ENCODE results near the gene UBE2J1.

Gene UBE2J1

DNA sequence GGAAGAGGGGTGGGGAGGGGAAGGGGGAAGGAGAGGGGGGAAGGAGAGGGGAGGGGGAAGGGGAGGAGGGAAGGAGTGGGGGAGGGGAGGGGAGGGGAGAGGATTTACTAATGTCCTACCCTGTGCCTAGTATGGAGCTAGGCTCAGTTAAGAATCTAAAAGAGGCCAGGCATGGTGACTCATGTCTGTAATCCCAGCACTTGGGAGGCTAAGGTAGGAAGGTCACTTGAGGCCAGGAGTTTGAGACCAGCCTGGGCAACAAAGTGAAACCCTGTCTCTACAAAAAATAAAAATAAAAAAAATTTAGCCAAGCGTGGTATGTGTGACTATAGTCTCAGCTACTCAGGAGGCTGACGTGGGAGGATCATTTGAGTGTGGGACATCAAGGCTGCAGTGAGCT is 13.0 kb downstream of the UBE2J1 start:
- H3K9me3 ChIP-seq (ENCODE audit: control insufficient read depth, insufficient read depth, low read depth, low read length), result no peaks in the 10 kb centered on the region
- TF ChIP-seq, protein P1, sequence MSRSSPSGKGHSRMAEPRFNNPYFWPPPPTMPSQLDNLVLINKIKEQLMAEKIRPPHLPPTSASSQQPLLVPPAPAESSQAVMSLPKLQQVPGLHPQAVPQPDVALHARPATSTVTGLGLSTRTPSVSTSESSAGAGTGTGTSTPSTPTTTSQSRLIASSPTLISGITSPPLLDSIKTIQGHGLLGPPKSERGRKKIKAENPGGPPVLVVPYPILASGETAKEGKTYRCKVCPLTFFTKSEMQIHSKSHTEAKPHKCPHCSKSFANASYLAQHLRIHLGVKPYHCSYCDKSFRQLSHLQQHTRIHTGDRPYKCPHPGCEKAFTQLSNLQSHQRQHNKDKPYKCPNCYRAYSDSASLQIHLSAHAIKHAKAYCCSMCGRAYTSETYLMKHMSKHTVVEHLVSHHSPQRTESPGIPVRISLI (tag by site-specific recombination; IDR thresholded peaks at IDR 0.05), result 0 out of 2 replicates have a peak, but pooled peaks have one; percentile 37
- TF ChIP-seq ZNF701 (tag by site-specific recombination; IDR thresholded peaks at IDR 0.05) (no peak), ZFHX2 (tag by site-specific recombination; conservative IDR thresholded peaks at IDR 0.05) (0 out of 2 replicates have a peak, but pooled peaks have one; percentile 21)
- TF ChIP-seq, protein P2, sequence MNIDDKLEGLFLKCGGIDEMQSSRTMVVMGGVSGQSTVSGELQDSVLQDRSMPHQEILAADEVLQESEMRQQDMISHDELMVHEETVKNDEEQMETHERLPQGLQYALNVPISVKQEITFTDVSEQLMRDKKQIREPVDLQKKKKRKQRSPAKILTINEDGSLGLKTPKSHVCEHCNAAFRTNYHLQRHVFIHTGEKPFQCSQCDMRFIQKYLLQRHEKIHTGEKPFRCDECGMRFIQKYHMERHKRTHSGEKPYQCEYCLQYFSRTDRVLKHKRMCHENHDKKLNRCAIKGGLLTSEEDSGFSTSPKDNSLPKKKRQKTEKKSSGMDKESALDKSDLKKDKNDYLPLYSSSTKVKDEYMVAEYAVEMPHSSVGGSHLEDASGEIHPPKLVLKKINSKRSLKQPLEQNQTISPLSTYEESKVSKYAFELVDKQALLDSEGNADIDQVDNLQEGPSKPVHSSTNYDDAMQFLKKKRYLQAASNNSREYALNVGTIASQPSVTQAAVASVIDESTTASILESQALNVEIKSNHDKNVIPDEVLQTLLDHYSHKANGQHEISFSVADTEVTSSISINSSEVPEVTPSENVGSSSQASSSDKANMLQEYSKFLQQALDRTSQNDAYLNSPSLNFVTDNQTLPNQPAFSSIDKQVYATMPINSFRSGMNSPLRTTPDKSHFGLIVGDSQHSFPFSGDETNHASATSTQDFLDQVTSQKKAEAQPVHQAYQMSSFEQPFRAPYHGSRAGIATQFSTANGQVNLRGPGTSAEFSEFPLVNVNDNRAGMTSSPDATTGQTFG (tag by site-specific recombination; IDR thresholded peaks at IDR 0.05; ENCODE audit: borderline replicate concordance), result no peak
- TF ChIP-seq, protein P3, sequence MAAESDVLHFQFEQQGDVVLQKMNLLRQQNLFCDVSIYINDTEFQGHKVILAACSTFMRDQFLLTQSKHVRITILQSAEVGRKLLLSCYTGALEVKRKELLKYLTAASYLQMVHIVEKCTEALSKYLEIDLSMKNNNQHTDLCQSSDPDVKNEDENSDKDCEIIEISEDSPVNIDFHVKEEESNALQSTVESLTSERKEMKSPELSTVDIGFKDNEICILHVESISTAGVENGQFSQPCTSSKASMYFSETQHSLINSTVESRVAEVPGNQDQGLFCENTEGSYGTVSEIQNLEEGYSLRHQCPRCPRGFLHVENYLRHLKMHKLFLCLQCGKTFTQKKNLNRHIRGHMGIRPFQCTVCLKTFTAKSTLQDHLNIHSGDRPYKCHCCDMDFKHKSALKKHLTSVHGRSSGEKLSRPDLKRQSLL (tag by site-specific recombination; IDR thresholded peaks at IDR 0.05), result no peak
- peaks cover 43 to 54% of the 10 kb centered on the region in 2 experiments for H3K36me3 ChIP-seq (ENCODE audit: control insufficient read depth in 2 of 2, insufficient read depth in 1 of 2, low read length in 2 of 2)
- no peak overlapping the region for H3K27ac ChIP-seq (ENCODE audit: extremely low read depth, low read depth, low read length)
- H3K4me1 ChIP-seq (ENCODE audit: control insufficient read depth, insufficient read depth, low read length), result no peaks in the 10 kb centered on the region
- no peak overlapping the region for H3K4me3 ChIP-seq (ENCODE audit: low read depth, low read length)
- ChIA-PET CTCF (interaction anchor here (0.6 to 1.9 kb wide), 3 partner anchors 11 to 728 kb away, joined by 3 to 4 read pairs (median 4); no protein-coding TSS in a partner anchor), POLR2A (interaction anchor here (1.0 kb wide), 1 partner anchor 13 kb away, joined by 4 read pairs; the partner anchor contains the start of gene UBE2J1)

DNA sequence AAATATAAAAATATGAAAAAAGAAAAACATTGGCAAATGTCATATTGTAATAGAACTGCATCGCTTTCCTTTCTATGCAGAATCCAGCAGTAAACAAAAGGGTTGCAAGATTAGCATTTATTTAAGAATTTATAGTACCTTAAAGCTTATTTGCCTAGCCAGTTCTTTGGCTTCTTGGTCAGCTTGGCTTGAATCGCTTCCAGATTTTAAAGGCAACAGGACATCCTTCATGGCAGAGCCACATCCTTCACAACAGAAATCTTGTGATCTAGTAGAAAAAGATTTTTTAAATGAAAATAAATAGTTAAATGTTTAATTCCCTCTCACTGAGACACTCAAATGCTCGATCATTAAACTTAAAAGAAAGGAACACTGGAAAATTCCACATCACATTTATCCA is 17.4 kb downstream of the UBE2J1 start:
- Histone ChIP-seq H3K27ac (ENCODE audit: extremely low read depth, low read depth, low read length) (no peak overlapping the region), H3K9me3 (ENCODE audit: control insufficient read depth, insufficient read depth, low read depth, low read length) (no peaks in the 10 kb centered on the region), H3K36me3 (ENCODE audit: control insufficient read depth in 2 of 2, insufficient read depth in 1 of 2, low read length in 2 of 2) (peaks cover 39 to 55% of the 10 kb centered on the region in 2 experiments), H3K4me3 (ENCODE audit: low read depth, low read length) (no peak overlapping the region), H3K4me1 (ENCODE audit: control insufficient read depth, insufficient read depth, low read length) (no peaks in the 10 kb centered on the region)
- ChIA-PET CTCF (no interaction called here), POLR2A (no interaction called here)
- TF ChIP-seq ZNF830 (tag by site-specific recombination; IDR thresholded peaks at IDR 0.05; ENCODE audit: low read depth) (no peak), ZNF670 (tag by site-specific recombination; IDR thresholded peaks at IDR 0.05; ENCODE audit: low read depth) (no peak)

DNA sequence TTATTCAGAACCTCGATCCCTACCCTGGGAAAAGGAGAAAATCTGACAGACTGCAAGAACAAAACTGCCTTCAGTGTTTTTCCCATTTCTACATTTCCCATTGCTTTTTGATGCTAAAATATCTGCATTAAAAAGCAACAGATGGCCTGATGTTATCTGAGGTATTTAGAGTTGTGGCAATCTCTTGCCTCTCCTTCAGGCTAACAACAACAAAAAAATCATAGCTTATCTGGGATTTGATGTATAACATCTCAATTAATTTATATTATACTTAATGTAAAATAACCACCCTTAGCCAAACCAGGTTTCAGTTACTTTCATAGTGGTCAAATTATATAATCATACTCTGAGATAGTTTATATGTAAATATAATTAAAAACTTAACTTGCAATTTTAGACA is 21.6 kb downstream of the UBE2J1 start:
- peaks cover 14 to 56% of the 10 kb centered on the region in 2 experiments for H3K36me3 ChIP-seq (ENCODE audit: control insufficient read depth in 2 of 2, insufficient read depth in 1 of 2, low read length in 2 of 2)
- no peak overlapping the region for H3K4me3 ChIP-seq (ENCODE audit: low read depth, low read length)
- ChIA-PET CTCF (interaction anchor here (0.6 kb wide), 1 partner anchor 12 kb away, joined by 3 read pairs; no protein-coding TSS in a partner anchor), POLR2A (interaction anchor here (1.2 kb wide), 1 partner anchor 23 kb away, joined by 3 read pairs; no protein-coding TSS in a partner anchor)
- no peaks in the 10 kb centered on the region for H3K4me1 ChIP-seq (ENCODE audit: control insufficient read depth, insufficient read depth, low read length)
- no peak for TF ChIP-seq ZNF132 (tag by site-specific recombination; IDR thresholded peaks at IDR 0.05; ENCODE audit: borderline replicate concordance)
- TF ChIP-seq ZNF843 (tag by site-specific recombination; IDR thresholded peaks at IDR 0.05), result no peak
- peak; percentile 32; the same call in 1 of the 2 replicates for TF ChIP-seq ZNF664 (tag by site-specific recombination; IDR thresholded peaks at IDR 0.05)
- no peak for TF ChIP-seq ZNF777 (tag by site-specific recombination; IDR thresholded peaks at IDR 0.05; ENCODE audit: borderline replicate concordance)
- TF ChIP-seq OVOL3 (tag by site-specific recombination; IDR thresholded peaks at IDR 0.05), result no peak
- TF ChIP-seq ZNF776 (tag by site-specific recombination; IDR thresholded peaks at IDR 0.05; ENCODE audit: borderline replicate concordance), result no peak
- no peaks in the 10 kb centered on the region for H3K9me3 ChIP-seq (ENCODE audit: control insufficient read depth, insufficient read depth, low read depth, low read length)
- no peak overlapping the region for H3K27ac ChIP-seq (ENCODE audit: extremely low read depth, low read depth, low read length)

All from HEK293 (cell line).